Cardiac septum (tissue), 1 donor: Measurements from ENCODE around the gene ANO4. TPM values are rescaled to one million over a fixed set of nuclear protein-coding genes. Genes with fewer than 3 reads are reported as not detected.
"Not testable (repeated sequence)": the region's sequence is repeated elsewhere in the genome, so short reads cannot be mapped to it uniquely, and the experiment has no call there.

Experiments
- DNase-seq: peaks from one replicate; pipeline ENCODE4 v3.0.0-alpha.2; 2020; ENCODE audit warnings: low spot score
- intact Hi-C: fragments of 100-400 bp; cut with DNase I; formaldehyde crosslinking; loops from one replicate; pipeline ENCODE4 v1.14.0; 2022
- total RNA-seq: library from RNA; stranded (reverse); fragmentation: NEBNext Ultra II Directional; extraction: Animal tissue kit (Norgen Biotek cat#: 25700); gene quantifications from one replicate; pipeline ENCODE4 v1.2.1, GENCODE V29; 2021
- donor health status: DM: no; HTN: no; CAD: no.

ANO4 gene
- total RNA-seq, 1 donor from 2014 or later = 0.30 TPM

DNA sequence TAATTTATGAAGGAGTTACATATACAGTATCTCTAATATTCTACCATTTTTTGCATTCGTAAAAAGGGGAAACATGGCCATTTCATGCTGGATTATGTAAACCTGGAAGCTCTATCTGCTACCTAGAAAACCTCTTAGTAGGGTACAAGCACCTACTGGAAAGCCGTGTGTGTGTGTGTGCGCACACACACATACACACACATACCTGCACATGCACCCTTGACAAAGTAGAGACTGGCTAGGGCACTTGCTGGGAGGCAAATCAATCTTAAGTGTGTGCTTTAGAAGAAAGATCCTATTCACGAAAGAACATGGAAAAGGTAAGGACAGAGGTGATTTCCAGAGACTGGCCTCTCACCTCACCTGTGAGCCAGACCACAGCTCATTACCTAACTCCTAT, 224.6 kb downstream of the ANO4 start:
- no peak for DNase-seq
- intact Hi-C loops = no loop called here

DNA sequence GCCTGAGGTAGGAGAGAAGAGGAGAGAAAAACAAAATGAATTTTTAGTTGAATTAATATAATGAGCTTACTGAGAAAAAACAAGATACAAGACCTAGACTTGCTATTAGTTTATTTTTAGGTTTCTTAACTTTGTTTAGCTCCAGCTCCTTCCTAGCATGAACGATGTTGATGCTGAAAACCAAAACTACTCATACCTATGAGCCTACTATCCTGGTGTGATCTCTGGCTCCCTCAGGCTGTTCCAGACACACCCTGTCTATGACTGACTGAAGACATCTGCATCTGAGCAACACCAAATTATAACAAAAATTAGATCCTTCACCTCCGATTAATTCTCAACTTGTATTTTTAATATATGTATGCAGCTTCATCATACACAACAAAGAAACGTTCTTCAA, 225.1 kb downstream of the ANO4 start:
- intact Hi-C loops = no loop called here
- no peak for DNase-seq

DNA sequence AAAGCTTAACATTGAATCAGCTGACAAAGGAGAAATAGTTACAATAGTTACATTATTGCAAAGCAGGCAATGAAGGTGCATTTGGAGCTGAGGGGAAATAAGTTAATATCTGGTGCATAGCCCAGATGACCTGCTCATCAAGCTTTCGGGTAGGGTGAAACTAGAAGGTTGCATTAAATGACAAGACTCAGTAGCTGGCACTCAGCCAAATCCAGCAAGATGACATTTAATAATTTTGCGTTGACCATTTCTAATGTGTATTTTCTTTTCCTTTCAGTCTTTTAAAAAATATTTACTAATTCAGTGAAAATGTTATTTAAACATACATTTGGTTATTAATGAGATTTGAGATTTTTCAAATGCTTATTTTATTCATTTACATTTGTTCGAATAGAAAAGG, 226.9 kb downstream of the ANO4 start:
- intact Hi-C loops = no loop called here
- no peak for DNase-seq

DNA sequence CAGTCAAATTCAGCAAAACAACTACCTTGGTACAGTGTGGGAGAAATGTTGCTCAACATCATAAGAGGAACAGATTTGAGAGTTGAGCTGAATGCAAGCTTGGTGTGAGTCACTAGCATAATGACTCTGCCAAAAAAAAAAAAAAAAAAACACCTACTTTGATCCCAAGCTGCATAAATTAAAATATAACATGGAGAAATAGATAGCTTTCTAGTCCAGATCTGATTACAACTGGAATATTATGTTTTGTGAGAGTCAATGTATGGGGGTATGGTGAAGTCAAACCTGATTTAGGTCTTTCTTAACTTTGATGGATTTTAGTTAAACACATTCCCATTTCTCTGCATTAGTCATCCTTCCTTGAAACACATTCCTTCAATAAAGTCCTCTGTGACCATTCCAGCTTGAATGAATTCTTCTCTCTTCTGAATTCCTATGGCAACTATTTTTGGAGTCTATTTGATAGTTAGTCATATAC, 227.4 kb downstream of the ANO4 start:
- intact Hi-C loops = no loop called here
- DNase-seq = no peak

DNA sequence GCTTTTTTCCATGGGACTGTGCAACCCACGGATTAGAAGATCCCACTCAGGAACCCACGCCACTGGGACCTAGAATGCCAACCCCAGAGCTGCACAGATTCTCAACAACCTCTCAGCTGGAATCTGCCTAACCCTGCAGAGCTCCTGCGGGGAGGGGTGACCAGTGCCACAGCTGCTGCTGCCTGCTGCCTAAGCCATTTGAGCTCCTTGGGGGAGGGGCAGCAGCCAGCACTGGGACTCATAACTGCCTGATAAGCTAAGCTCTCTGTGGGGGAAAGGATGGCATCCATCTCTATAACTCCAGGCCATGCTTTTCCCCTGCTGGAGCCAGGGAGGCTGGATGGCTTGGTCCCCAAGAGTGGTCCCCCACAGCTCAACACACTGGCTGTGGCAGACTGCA, 232.6 kb downstream of the ANO4 start:
- DNase-seq = no peak

DNA sequence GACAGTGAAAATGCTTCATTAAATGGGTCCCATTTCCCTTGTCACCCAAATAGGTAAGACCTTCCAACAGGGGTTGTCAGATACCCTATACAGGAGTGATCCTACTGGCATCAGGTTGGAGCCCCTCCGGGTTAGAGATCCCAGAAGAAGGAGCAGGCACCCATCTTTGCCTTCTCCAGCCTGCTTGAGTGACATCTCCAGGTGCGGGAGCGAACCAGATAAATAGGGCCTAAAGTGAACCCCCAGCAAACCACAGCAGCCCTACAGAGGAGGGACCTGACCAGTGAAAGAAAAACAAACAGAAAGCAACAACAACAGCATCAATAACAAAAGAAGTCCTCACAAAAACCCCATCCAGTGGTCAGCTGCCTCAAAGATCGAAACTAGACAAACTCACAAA, 233.2 kb downstream of the ANO4 start:
- intact Hi-C loops = no loop called here
- no peak for DNase-seq

More for the DNA sequence above, 232.6 kb downstream of the ANO4 start:
- intact Hi-C loops = no loop called here

DNA sequence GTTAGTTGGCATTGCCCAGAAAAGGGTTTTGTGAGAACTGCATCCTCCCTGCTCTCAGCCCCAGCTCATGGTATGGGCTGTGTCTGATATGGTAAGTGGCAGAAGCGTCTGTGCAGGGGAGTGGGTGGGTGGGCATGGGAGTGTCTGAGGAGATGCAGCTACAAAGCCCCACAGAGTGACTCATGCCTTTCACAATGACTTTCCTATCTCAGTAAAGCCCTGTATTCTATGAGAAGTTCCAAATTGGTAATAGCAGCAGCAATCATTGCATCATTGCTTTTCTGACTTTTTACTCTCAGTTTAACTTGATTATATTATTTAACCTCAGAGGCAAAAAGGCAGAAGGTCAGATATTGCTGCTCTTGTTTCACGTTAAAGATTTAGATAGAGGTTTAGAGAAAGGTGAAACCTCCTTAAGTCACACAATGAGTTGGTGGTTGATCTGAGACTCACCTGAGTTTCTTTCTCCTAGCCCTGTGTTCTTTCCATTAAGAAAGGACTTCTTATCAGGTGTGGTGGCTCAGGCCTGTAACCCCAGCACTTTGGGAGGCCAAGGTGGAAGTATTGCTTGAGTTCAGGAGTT, 243.8 kb downstream of the ANO4 start:
- no peak for DNase-seq
- intact Hi-C loops = no loop called here

DNA sequence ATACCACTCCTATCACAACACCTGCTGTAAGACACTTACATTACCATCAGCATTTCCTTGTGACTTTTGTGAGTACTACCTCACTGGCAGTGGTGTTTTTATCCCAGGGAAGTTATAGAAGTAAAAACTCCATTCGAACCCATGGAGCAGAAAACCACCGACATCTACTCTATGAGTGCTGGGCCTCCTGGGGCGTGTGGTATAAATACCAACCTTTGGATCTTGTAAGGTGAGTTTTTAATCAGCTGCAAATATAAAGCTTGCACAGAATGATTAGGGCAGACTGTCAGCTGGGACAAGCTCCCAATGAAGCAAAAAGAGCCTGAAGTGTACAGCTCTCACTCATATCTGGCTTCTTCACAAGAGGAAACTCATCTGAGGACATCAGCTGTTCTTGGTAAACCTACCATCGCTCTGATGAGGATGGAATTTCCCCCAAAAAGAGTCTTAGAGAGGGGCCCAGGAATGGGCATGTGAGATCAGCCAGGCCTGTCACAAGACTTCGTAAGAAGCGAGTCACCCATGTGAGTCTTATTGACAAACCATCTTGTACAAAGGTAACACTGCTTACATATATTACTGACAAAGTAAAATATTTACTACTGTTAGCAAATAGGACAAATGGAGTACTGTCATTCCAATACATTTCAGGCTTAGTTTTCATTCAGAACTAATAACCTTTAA, 245.4 kb downstream of the ANO4 start:
- intact Hi-C loops = no loop called here
- no peak for DNase-seq

DNA sequence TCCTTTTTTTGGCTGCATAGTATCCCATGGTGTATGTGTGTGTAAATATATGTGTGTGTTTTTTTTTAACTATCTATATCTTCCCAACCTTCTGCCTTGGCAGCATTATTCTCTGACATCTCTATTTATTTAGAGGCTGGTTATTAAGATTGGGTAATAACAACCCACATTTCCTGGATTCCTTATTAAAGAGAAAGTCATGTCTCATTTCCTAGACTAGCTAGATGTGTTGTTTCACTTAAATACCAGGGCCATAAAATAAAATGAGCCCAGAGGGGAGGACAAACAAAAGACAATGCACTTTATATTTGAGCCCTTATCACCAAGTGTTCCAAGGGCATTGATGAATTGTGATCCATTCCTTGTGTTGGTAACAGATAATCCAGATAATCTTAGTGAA, 246.4 kb downstream of the ANO4 start:
- intact Hi-C loops = no loop called here
- DNase-seq = no peak

DNA sequence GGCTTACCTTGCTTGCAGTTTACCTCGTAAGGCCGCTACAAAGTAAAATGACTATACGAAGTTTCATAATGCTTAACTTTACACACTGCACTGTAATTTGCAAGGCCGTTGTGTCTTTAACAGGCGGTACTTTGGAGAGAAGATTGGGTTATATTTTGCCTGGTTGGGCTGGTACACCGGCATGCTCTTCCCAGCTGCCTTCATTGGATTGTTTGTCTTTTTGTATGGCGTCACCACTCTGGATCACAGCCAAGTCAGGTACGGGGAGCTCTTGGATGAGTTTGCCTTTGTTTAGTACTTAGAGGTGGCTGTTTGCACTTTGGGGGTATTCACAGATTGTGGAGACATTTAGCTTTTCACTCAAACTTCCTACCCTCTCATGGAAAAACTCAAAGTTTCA, 247.6 kb downstream of the ANO4 start:
- no peak for DNase-seq
- intact Hi-C loops = no loop called here

DNA sequence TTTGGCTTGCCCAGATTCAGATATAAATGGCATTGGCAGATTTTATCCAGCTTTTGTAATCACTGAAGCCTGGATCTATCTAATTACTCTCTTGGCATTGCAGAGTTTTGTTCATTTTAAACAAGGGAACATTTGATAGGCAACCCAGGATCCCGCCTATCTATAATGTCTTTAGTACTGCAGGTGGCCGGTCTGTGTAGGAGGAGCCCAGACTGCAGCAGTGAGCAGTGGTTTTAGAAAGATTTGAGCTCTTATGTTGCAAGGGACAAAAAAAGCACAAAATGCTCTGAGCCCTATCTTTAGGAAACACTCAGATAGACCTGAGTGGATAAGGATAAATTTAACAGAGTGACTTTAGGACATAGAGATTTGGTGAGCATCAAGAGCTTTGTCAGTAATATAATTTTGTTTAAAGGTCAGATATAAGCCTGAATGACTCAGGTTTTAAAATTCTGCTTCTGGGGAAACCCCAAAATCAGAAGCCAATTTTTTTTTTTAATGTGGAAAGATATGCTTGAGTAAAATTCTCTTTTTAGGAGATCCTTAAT, 250.0 kb downstream of the ANO4 start:
- no peak for DNase-seq
- intact Hi-C loops = no loop called here

DNA sequence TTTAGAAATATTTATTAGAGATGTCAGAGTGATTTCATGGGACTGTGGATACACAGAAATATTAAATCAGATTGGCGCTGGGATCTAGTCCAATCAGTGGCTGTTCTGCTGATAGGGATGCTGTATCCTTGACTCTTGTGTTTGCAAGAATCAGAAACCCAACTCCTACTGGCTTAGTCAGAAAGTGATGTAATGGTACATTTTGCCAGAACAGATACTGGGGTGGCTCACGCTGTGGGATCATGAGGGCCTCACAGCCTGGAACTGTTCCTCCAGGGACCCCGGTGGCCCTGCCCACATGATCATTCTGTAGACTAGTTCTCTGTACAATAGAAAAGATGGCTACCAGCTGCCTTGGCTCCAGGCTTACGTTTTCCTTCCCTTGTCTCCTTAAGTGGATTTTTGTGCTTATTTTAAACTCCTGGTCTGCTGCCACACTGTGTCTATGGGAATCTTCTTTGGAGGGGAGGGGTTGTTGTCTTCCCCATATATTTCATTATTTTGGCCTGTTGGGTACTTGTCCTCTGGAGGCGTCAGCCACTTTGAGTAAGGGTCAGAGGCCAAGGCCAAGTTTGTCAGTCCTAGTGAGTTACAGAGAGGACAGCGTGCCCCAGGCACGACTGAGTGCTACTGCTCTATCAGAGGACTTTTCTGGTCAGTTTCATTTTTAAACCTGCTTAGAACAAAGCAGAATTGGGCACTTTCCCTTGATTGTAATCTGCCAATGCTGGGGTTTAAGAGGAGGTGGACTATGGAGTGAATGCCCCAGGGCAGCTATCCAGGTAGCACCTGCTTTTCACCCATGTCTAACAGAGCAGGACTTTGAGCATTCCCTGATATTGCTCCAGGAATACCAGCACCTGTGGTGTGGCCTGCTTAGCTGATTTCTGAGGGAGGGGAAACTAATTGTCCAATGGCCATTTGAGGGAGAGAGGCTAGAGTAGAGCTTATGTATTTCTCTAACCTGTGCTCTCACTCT, 251.2 kb downstream of the ANO4 start:
- no peak for DNase-seq
- intact Hi-C loops = no loop called here

DNA sequence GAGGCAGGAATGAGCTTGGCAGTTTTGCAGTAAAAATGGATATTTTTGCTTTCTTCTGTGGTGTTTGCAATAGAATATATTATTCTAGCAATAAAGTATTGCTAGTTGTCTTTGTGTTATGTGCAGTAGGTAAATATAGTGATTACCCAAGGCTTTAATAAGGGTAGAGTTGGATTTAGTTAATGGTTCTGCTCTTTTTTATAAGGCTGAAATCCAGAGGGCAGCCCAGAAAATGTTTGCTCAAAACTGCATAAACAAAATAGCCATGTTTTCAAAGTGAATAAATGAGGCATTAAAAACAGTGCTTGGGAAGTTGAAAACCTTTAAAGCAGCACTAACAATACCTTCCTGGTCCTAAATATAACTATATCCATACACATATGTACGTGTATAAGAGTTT, 253.1 kb downstream of the ANO4 start:
- intact Hi-C loops = no loop called here
- no peak for DNase-seq

DNA sequence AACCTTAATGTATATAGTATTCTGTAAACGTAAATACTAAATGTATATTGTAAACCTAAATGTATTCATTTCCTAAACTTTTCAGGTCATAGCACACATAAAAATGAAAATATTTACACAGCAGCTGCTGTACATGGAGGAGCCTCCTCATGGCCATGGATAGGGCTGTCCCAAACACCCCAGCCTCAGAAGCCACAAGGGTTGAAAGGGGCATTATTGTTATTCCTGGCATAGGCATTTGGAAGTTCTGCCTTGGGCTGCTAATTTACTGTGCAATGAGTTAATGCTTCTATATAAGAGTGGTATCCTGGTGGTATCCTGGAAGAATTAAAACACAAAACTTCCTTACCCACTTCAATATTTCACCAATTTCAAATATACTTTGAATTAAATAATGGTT, 256.1 kb downstream of the ANO4 start:
- intact Hi-C loops = no loop called here

DNA sequence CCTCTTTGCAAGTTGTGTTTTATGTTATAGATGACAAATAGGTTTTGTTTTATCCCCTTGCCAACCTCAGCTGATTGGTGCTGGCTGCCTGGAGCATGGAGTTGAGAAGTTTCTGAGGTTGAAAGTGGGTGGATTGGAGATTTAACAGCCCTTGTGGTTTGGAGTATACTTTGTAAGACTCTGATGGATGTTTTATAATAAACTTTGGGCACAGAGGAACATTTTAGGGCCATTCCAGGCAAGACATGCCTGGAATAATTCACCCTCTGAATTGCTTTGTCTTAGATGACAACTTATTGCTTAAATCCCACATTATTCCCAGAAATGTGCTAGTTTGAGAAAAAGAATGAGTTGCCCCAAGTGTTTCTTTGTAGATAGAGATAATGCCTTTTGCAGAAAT, 256.6 kb downstream of the ANO4 start:
- DNase-seq = no peak
- intact Hi-C loops = no loop called here

More for the DNA sequence above, 256.1 kb downstream of the ANO4 start:
- no peak for DNase-seq

DNA sequence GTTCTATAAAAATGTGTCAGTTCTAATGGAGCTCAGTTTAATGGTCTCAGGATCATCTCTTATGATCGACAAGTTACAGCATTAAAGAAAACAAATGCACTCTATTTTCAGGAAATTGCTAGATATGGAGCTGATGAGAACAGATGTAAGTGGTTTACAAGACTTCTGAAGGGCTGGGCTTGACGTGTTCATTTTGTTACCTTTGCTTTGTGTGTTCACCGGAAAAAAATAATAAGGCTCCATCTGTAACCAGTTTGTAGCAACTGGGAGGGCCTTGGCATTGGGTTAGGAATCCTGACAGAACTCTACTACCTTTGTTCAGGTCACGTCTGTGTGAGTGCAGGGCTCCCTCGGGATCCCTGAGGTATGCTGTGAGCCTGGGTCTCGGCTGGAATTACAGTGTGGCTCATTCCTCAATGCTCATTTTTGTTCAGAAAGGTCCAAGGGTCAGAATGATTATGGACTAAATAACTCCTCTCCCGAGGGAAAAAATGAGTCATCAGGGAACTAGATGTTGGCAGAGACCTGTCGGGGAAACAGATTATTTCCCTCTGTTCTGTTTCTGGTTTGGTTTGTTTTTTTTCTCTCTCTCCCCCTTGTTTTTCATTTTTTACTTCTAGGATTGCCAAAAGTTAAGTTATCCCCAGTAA, 257.4 kb downstream of the ANO4 start:
- intact Hi-C loops = no loop called here
- no peak for DNase-seq

DNA sequence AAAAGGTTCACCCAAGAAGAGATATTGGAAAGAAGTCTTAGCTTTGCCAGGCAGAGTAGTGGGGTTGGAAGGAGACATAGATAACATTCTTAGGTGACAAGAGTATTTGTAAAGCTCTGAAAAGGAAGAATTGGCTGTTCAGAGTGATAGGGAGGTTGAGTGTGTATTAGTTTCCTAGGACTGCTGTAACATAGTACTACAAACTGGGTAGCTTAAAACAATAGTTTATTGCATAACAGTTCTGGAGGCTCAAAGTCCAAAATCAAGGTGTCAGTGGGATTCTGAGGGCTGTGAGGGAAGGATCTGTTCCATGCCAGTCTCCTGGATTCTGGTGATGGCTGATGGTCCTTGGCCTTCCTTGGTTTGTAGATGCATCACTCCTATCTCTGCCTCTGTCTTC, 258.6 kb downstream of the ANO4 start:
- no peak for DNase-seq
- intact Hi-C loops = no loop called here

DNA sequence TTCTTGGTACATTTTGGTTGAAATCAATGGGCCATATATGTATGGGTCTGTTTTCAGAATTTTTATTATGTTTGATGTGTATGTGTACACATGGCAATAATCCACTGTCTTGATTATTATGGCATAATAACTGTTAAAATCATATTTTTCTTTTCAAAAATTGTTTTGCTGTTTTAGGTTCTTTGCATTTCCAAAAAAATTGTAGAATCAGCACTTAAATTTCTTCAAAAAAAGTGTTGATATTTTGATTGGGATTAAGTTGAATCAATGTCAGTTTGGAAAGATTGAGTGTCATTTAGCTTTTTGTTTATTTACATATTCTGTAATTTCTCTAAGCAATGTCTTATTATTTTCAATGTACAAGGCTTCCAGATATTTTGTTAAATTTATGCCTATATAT, 261.4 kb downstream of the ANO4 start:
- DNase-seq = no peak
- intact Hi-C loops = no loop called here

DNA sequence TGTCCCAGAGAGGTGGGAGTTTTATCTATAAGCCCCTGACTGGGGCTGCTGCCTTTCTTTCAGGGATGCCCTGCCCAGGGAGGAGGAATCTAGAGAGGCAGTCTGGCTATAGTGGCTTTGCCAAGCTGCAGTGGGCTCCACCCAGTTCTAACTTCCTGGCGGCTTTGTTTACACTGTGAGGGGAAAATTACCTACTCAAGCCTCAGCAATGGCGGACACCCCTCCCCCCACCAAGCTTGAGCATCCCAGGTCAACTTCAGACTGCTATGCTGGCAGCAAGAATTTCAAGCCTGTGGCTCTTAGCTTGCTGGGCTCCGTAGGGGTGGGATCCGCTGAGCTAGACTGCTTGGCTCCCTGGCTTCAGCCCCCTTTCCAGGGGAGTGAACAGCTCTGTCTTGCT, 267.9 kb downstream of the ANO4 start:
- DNase-seq, intact Hi-C loops: not testable (repeated sequence)

DNA sequence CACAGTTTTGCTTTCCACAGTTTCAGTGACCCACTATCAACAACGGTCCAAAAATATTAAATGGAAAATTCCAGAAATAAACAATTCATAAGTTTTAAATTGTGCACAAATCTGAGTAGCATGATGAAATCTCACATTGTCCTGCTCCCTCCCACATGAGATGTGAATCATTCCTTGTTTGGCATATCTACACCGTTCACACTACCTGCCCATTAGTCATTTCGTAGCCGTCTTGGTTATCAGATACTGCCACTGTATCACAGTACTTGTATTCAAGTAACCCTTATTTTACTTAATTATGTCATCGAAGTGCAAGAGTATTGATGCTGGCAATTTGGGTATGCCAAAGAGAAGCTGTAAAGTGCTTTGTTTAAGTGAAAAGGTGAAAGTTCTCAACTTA, 270.1 kb downstream of the ANO4 start:
- intact Hi-C loops = no loop called here
- no peak for DNase-seq
